Measurements from ENCODE around the gene KIAA1217. TPM values are rescaled to one million over a fixed set of nuclear protein-coding genes. Genes with fewer than 3 reads are reported as not detected.

KIAA1217 gene
- total RNA-seq, 1 experiment from 2014 or later = 18.6 TPM

- WGBS (ENCODE audit: extremely low coverage, insufficient read length, low lambda C conversion rate) = no CpG with 5 or more reads among the region's 5 CpGs
- DNase-seq = no peak
- Histone ChIP-seq H3K27me3 (ENCODE audit: insufficient read depth, low read length) (no peaks in the 10 kb centered on the region; the same call in 1 of the 2 replicates), H2AK5ac (ENCODE audit: insufficient read length, low read length) (no peak overlapping the region), H3K79me2 (ENCODE audit: insufficient read depth, low read length) (no peaks in the 10 kb centered on the region; the same call in 1 of the 2 replicates), H2BK12ac (ENCODE audit: insufficient read length, low read depth, low read length) (no peak overlapping the region), H3K14ac (ENCODE audit: insufficient read depth, low read length) (no peak overlapping the region), H3K4me2 (ENCODE audit: insufficient read depth, insufficient read length, low read length) (no peak overlapping the region), H4K20me1 (ENCODE audit: control insufficient read depth, insufficient read depth, insufficient read length) (no peaks in the 10 kb centered on the region), H2BK15ac (ENCODE audit: low read depth, low read length) (no peak overlapping the region), H4K8ac (replicated peaks; ENCODE audit: insufficient read length, low read depth, low read length) (no peak overlapping the region), H3K56ac (ENCODE audit: insufficient read length, low read depth, low read length) (no peak overlapping the region), H3K79me1 (ENCODE audit: insufficient read depth, low read depth, low read length, poor library complexity, severe bottlenecking) (no peaks in the 10 kb centered on the region), H4K91ac (ENCODE audit: insufficient read length, low read depth, low read length) (no peak overlapping the region), H2BK120ac (ENCODE audit: low read depth, low read length, poor library complexity, severe bottlenecking) (no peak overlapping the region), H3K4ac (ENCODE audit: low read depth, low read length) (no peak overlapping the region), H2AFZ (ENCODE audit: low read length) (no peak overlapping the region), H3K4me1 (ENCODE audit: insufficient read depth, low read length) (0 out of 2 replicates have a peak, but pooled peaks cover under 1% of the 10 kb centered on the region), H2BK20ac (ENCODE audit: low read depth, low read length, poor library complexity, severe bottlenecking) (no peak overlapping the region), H3K23me2 (ENCODE audit: insufficient read length, low read depth, low read length, poor library complexity, severe bottlenecking) (no peaks in the 10 kb centered on the region), H3T11ph (ENCODE audit: low read length) (no peak overlapping the region), H3K23ac (ENCODE audit: insufficient read length, low read depth, low read length) (no peak overlapping the region), H3K9ac (ENCODE audit: extremely low read depth, insufficient read length, low read length) (no peak overlapping the region), H3K27ac (ENCODE audit: insufficient read length, low read depth, low read length) (no peak overlapping the region), H3K9me3 (ENCODE audit: control insufficient read depth, low read depth, low read length) (no peaks in the 10 kb centered on the region), H3K18ac (ENCODE audit: insufficient read length, low read depth, low read length) (no peak overlapping the region), H2BK5ac (ENCODE audit: insufficient read length, low read length) (no peak overlapping the region), H4K5ac (ENCODE audit: insufficient read length, low read depth, low read length) (no peak overlapping the region)
- Mint-ChIP-seq H3K27me3 (ENCODE audit: low read depth) (no peaks in the 10 kb centered on the region; the same call in 1 of the 2 replicates), H3K36me3 (ENCODE audit: insufficient read depth in 1 of 3, low read depth in 3 of 3) (peaks cover 0 to 4% (median 4%) of the 10 kb centered on the region in 3 experiments; a peak in 4 of 7 replicates), H3K9me3 (no peaks in the 10 kb centered on the region; a peak in 1 of 5 replicates), H3K27ac (no peak overlapping the region), H3K4me1 (peaks cover 8 to 9% of the 10 kb centered on the region in 2 experiments), H3K4me3 (no peak overlapping the region)
- TF ChIP-seq CTCF (conservative IDR thresholded peaks at IDR 0.05) = no peak
Observed at GRCh38 chr10:24488631-24489030, 279.7 kb downstream of the KIAA1217 start.

Measured in H9 (cell line).